ENCODE results near the gene KLF16. TPM values are rescaled to one million over a fixed set of nuclear protein-coding genes. Genes with fewer than 3 reads are reported as not detected.

Gene KLF16
- total RNA-seq, 1 donor from 2014 or later, result 5.3 TPM

DNA sequence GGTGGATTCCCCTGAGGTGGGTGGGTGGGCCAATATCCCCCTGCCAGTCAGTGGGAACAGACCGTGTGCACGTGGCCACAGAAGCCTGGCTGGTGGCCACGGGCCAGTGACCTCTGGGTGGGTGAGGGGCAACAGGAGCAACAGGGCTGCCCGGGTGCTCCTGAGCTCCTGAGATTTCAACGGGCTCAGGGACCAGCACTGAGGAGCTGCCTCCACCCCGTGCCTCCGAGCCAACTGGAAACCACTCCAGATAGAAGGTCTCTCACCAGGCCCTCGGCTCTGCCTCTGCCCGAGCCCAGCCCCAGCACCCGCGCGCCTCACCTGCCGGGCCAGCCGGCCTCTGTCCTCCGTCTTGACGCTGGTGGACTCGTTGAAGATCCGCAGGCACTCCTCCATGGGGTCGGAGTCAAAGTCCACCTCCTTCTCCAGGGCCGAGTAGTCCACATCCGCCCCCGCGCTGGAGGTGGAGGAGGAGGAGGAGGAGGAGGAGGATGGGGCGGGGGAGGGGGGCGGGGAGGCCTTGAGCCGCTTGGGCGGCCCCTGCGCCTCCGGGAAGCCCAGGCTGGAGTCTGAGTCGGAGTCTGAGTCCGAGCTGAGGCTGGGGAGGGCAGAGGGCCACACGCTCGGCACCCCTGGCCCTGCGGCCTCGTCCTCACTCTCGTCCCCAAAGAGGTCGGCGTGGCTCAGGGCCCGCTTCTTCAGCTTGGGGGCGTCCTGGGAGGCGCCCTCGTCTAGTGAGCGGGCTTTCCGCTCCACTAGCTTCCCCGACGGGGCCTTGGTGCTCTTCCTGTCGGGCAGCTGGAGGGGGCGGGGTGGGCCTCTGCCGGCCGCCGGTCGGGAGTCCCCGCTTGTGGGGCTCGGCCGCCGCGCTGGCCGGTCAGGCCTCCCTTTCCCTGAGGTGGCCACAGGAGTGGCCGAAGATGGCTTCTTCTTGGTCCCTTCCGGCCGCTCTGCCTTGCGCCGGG is 36.5 kb downstream of the KLF16 start:
- Histone ChIP-seq H3K36me3 (ENCODE audit: control insufficient read depth, insufficient read depth, low read length) (peaks cover 23% of the 10 kb centered on the region), H3K27me3 (ENCODE audit: control insufficient read depth, insufficient read depth, low read length) (no peaks in the 10 kb centered on the region), H3K4me3 (ENCODE audit: low read depth, low read length) (no peak overlapping the region)
- TF ChIP-seq, protein P1, sequence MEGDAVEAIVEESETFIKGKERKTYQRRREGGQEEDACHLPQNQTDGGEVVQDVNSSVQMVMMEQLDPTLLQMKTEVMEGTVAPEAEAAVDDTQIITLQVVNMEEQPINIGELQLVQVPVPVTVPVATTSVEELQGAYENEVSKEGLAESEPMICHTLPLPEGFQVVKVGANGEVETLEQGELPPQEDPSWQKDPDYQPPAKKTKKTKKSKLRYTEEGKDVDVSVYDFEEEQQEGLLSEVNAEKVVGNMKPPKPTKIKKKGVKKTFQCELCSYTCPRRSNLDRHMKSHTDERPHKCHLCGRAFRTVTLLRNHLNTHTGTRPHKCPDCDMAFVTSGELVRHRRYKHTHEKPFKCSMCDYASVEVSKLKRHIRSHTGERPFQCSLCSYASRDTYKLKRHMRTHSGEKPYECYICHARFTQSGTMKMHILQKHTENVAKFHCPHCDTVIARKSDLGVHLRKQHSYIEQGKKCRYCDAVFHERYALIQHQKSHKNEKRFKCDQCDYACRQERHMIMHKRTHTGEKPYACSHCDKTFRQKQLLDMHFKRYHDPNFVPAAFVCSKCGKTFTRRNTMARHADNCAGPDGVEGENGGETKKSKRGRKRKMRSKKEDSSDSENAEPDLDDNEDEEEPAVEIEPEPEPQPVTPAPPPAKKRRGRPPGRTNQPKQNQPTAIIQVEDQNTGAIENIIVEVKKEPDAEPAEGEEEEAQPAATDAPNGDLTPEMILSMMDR (IDR thresholded peaks at IDR 0.05; ENCODE audit: insufficient read depth, low read length, severe bottlenecking), result no peak
- no peak for DNase-seq (ENCODE audit: low read depth)
- no peak for FAIRE-seq

- DNase-seq (ENCODE audit: low read depth) (peak; percentile 20), FAIRE-seq (no peak)
- TF ChIP-seq, protein P1 (IDR thresholded peaks at IDR 0.05; ENCODE audit: insufficient read depth, low read length, severe bottlenecking), result peak; percentile 92
- Histone ChIP-seq H3K27me3 (ENCODE audit: control insufficient read depth, insufficient read depth, low read length) (no peaks in the 10 kb centered on the region), H3K4me3 (ENCODE audit: low read depth, low read length) (no peak overlapping the region), H3K36me3 (ENCODE audit: control insufficient read depth, insufficient read depth, low read length) (peaks cover 27% of the 10 kb centered on the region)
Measured at GRCh38 chr19:1825909-1826556, 37.3 kb downstream of the KLF16 start.

GRCh38 chr19:1824252-1824622 is 39.1 kb downstream of the KLF16 start:
- TF ChIP-seq, protein P1 (IDR thresholded peaks at IDR 0.05; ENCODE audit: insufficient read depth, low read length, severe bottlenecking), result no peak
- peaks cover 32% of the 10 kb centered on the region for H3K36me3 ChIP-seq (ENCODE audit: control insufficient read depth, insufficient read depth, low read length)
- no peak for DNase-seq (ENCODE audit: low read depth)
- no peak for FAIRE-seq
- H3K4me3 ChIP-seq (ENCODE audit: low read depth, low read length), result no peak overlapping the region
- H3K27me3 ChIP-seq (ENCODE audit: control insufficient read depth, insufficient read depth, low read length), result no peaks in the 10 kb centered on the region

DNA sequence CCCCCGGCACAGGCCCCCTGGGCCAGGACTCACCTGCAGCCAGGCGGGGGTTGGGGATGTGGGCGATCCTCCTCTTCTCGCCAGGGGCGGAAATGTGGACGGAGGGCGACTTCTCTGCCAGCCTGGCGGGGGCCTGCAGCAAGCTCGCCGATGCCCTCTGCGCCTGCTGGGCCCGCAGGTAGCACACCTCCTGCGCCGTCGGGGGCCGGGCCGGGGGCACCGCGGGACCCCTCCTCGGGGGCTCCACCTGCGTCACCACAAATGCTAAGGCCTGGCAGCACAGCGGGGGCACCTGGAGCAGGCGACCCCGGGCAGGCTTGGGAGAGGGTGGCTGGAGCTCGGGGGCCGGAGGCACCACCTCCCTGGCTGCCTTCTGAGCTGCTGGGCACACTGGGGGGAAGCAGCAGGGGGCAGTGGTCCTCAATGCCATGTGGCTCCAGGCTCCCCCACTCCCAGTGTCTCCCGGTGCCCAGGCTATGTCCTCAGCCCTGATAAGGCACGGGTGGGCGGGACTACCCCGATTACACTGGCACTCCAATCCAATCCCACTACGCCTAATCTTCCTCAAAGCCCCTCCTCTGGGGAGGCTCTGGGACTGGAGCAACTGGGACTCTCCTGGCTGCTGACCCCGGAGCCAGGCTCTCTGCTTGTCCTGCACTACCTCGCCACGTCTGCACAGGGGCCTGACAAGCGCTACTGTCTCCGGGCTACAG is 39.7 kb downstream of the KLF16 start:
- peaks cover 32% of the 10 kb centered on the region for H3K36me3 ChIP-seq (ENCODE audit: control insufficient read depth, insufficient read depth, low read length)
- FAIRE-seq (no peak), DNase-seq (ENCODE audit: low read depth) (no peak)
- H3K4me3 ChIP-seq (ENCODE audit: low read depth, low read length), result no peak overlapping the region
- H3K27me3 ChIP-seq (ENCODE audit: control insufficient read depth, insufficient read depth, low read length), result no peaks in the 10 kb centered on the region
- TF ChIP-seq, protein P1 (IDR thresholded peaks at IDR 0.05; ENCODE audit: insufficient read depth, low read length, severe bottlenecking), result no peak

DNA sequence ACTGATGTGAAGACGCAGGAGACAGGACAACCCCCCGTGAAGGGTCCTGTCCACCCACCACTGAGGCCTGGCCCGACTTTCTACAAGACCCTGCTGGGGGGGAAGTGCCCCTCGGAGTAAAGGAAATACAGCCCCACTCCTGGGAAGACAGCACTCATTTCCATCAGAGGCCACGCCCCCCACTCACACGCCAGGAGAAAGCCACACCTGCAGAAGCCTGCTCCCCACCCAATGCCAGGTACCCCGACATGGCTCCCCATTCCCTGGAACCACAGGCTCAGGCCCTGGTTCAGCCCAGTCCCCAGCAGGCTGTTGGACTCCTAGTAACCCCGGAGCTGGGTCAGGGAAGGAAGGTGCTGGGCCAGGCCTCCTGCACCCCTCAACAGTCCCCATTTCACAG is 40.4 kb downstream of the KLF16 start:
- Histone ChIP-seq H3K36me3 (ENCODE audit: control insufficient read depth, insufficient read depth, low read length) (peaks cover 34% of the 10 kb centered on the region), H3K4me3 (ENCODE audit: low read depth, low read length) (no peak overlapping the region), H3K27me3 (ENCODE audit: control insufficient read depth, insufficient read depth, low read length) (no peaks in the 10 kb centered on the region)
- FAIRE-seq, result no peak
- DNase-seq (ENCODE audit: low read depth), result no peak
- TF ChIP-seq, protein P1 (IDR thresholded peaks at IDR 0.05; ENCODE audit: insufficient read depth, low read length, severe bottlenecking), result no peak

All from bronchial epithelial cell (primary cell).